OCI-LY7 (cell line): Measurements from ENCODE around the gene ORC6.
A peak's percentile ranks its signal among the peaks of the same experiment; 100 is the strongest.

Source experiments
- EZH2phosphoT487 ChIP-seq: fragments of 200-600 bp; sonication (generic); IDR thresholded peaks from 2 replicates; pipeline ENCODE4 v1.6.1; 2018; ENCODE audit warnings: low read depth, borderline replicate concordance, mild to moderate bottlenecking, mixed run types, antibody characterized with exemption, low read length, moderate library complexity, mixed read lengths
- TF ChIP-seq, protein P1 (sequence below): fragments of 200-600 bp; sonication (generic); conservative IDR thresholded peaks from 2 replicates; pipeline ENCODE4 v1.5.1; 2014; ENCODE audit warnings: mild to moderate bottlenecking, antibody characterized with exemption, low read length, moderate library complexity, mixed read lengths

DNA sequence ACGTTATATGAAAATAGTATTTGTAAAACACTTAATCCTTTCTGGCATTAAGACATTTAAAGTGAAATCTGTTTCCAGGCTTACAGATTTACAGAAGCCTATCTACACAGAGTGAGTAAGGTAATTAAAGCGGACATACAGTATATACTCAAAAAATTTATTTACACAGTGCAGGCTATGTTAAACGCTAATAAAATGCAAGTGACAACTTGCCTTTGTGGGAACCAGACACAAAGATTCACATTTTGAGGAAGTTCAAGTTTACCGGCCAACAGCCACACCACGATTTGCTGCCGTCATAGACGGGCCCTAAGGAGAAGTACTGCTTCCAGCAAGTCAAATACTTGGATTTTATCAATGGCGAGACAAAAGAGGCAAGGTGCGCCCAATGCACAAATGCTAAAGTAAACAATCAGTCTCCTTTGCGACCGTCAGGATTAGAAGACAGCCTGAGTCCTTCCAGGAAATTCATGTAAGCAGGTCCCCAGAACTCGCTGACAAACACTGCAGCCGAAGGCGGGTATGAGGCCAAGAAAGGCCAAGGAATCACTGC lies 1.3 kb upstream of the ORC6 start:
- TF ChIP-seq, protein P1, sequence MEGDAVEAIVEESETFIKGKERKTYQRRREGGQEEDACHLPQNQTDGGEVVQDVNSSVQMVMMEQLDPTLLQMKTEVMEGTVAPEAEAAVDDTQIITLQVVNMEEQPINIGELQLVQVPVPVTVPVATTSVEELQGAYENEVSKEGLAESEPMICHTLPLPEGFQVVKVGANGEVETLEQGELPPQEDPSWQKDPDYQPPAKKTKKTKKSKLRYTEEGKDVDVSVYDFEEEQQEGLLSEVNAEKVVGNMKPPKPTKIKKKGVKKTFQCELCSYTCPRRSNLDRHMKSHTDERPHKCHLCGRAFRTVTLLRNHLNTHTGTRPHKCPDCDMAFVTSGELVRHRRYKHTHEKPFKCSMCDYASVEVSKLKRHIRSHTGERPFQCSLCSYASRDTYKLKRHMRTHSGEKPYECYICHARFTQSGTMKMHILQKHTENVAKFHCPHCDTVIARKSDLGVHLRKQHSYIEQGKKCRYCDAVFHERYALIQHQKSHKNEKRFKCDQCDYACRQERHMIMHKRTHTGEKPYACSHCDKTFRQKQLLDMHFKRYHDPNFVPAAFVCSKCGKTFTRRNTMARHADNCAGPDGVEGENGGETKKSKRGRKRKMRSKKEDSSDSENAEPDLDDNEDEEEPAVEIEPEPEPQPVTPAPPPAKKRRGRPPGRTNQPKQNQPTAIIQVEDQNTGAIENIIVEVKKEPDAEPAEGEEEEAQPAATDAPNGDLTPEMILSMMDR, result peak; percentile 75
- no peak for TF ChIP-seq EZH2phosphoT487
